Measurements from ENCODE around the gene KIZ. TPM values are rescaled to one million over a fixed set of nuclear protein-coding genes. Genes with fewer than 3 reads are reported as not detected.

The KIZ gene
- total RNA-seq, 1 donor from 2014 or later, result 60.0 TPM

DNA sequence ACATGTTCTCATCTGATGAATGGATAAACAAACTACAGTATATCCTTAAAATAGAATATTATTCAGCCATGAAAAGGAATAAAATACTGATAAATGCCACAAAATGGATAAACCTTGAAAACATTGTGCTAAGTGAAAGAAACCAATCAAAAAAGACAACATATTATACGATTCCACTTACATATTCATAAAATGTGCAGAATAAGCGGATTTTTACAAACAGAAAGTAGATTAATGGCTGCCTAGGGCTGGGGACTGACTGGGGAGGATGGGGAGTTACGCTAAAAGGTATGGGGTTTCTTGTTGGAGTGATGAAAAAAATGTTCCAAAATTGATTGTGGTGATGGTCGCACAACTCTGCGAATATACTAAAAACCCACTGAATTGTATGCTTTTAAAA lies 29.4 kb downstream of the KIZ start:
- Mint-ChIP-seq H3K36me3 (no peaks in the 10 kb centered on the region), H3K27ac (no peak overlapping the region), H3K4me3 (no peak overlapping the region), H3K27me3 (ENCODE audit: insufficient read depth, low read depth) (no peaks in the 10 kb centered on the region), H3K9me3 (no peaks in the 10 kb centered on the region), H3K4me1 (no peaks in the 10 kb centered on the region)
- Histone ChIP-seq H3K36me3 (no peaks in the 10 kb centered on the region), H3K79me2 (ENCODE audit: low read depth) (no peaks in the 10 kb centered on the region), H3K4me3 (no peak overlapping the region), H3K4me1 (no peaks in the 10 kb centered on the region), H4K20me1 (ENCODE audit: low read depth) (no peaks in the 10 kb centered on the region), H3K9me3 (ENCODE audit: low read depth) (no peaks in the 10 kb centered on the region), H3F3A (ENCODE audit: low read depth) (no peaks in the 10 kb centered on the region), H3K27me3 (no peaks in the 10 kb centered on the region), H2AFZ (replicated peaks) (no peak overlapping the region), H3K9ac (no peak overlapping the region), H3K4me2 (no peak overlapping the region), H3K27ac (no peak overlapping the region)
- TF ChIP-seq EZH2phosphoT487 (IDR thresholded peaks at IDR 0.05) (no peak), EZH2 (IDR thresholded peaks at IDR 0.05) (no peak)
- TF ChIP-seq, protein P1, sequence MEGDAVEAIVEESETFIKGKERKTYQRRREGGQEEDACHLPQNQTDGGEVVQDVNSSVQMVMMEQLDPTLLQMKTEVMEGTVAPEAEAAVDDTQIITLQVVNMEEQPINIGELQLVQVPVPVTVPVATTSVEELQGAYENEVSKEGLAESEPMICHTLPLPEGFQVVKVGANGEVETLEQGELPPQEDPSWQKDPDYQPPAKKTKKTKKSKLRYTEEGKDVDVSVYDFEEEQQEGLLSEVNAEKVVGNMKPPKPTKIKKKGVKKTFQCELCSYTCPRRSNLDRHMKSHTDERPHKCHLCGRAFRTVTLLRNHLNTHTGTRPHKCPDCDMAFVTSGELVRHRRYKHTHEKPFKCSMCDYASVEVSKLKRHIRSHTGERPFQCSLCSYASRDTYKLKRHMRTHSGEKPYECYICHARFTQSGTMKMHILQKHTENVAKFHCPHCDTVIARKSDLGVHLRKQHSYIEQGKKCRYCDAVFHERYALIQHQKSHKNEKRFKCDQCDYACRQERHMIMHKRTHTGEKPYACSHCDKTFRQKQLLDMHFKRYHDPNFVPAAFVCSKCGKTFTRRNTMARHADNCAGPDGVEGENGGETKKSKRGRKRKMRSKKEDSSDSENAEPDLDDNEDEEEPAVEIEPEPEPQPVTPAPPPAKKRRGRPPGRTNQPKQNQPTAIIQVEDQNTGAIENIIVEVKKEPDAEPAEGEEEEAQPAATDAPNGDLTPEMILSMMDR (IDR thresholded peaks at IDR 0.05), result no peak
- DNase-seq (ENCODE audit: low spot score), result no peak

DNA sequence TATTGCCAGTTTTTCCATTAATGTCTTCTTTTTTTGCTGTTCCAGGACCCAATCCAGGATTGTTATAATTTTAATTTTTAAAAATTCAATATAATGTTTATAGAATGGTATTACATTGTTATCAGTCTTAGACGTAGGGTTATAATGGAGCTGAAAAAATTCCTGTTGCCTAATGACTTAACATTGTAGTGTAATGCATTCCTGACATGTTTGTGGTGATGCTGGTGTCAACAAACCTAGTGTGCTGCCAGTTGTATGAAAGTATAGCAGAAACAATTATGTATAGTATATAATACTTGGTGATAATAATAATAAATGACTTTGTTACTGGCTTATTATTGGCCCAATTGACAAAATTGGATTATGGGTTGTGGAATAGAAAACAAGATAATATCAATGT lies 30.4 kb downstream of the KIZ start:
- Mint-ChIP-seq H3K4me3 (no peak overlapping the region), H3K27me3 (ENCODE audit: insufficient read depth, low read depth) (no peaks in the 10 kb centered on the region), H3K9me3 (no peaks in the 10 kb centered on the region), H3K36me3 (no peaks in the 10 kb centered on the region), H3K27ac (no peak overlapping the region), H3K4me1 (no peaks in the 10 kb centered on the region)
- Histone ChIP-seq H3K9me3 (ENCODE audit: low read depth) (no peaks in the 10 kb centered on the region), H3K36me3 (no peaks in the 10 kb centered on the region), H4K20me1 (ENCODE audit: low read depth) (no peaks in the 10 kb centered on the region), H3K27ac (no peak overlapping the region), H3K9ac (no peak overlapping the region), H3K4me1 (no peaks in the 10 kb centered on the region), H3K79me2 (ENCODE audit: low read depth) (no peaks in the 10 kb centered on the region), H2AFZ (replicated peaks) (no peak overlapping the region), H3K4me3 (no peak overlapping the region), H3K4me2 (no peak overlapping the region), H3F3A (ENCODE audit: low read depth) (no peaks in the 10 kb centered on the region), H3K27me3 (no peaks in the 10 kb centered on the region)
- DNase-seq (ENCODE audit: low spot score), result no peak
- TF ChIP-seq EZH2 (IDR thresholded peaks at IDR 0.05) (no peak), EZH2phosphoT487 (IDR thresholded peaks at IDR 0.05) (no peak)
- TF ChIP-seq, protein P1 (IDR thresholded peaks at IDR 0.05), result no peak

DNA sequence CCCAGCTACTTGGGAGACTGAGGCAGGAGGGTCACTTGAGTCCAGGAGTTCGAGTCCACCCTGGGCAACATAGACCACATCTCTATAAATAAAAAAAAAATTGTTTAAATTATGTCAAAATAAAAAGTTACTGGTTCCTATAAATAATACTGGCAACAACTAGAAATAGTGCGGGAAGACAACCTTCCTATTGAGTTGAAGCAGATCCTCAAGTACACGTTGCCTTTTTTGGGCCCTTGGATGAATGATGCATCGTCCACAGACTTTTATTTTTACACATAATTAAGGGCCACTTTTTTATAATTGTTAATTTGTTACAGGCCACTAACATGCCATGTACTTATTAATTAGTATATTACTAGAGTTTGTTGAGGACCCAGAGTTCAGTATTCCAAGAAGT lies 31.1 kb downstream of the KIZ start:
- no peaks in the 10 kb centered on the region for H3K79me2 ChIP-seq (ENCODE audit: low read depth)
- H3K27me3 ChIP-seq, result no peaks in the 10 kb centered on the region
- no peak overlapping the region for H3K4me3 Mint-ChIP-seq
- no peak overlapping the region for H3K27ac Mint-ChIP-seq
- no peaks in the 10 kb centered on the region for H3K4me1 Mint-ChIP-seq
- no peak overlapping the region for H3K4me3 ChIP-seq
- H3K9ac ChIP-seq, result no peak overlapping the region
- no peaks in the 10 kb centered on the region for H3K9me3 Mint-ChIP-seq
- no peaks in the 10 kb centered on the region for H3K9me3 ChIP-seq (ENCODE audit: low read depth)
- H3F3A ChIP-seq (ENCODE audit: low read depth), result peaks cover 2% of the 10 kb centered on the region
- no peaks in the 10 kb centered on the region for H3K36me3 Mint-ChIP-seq
- no peak for TF ChIP-seq EZH2 (IDR thresholded peaks at IDR 0.05)
- TF ChIP-seq, protein P1 (IDR thresholded peaks at IDR 0.05), result no peak
- TF ChIP-seq EZH2phosphoT487 (IDR thresholded peaks at IDR 0.05), result no peak
- no peak for DNase-seq (ENCODE audit: low spot score)
- H4K20me1 ChIP-seq (ENCODE audit: low read depth), result no peaks in the 10 kb centered on the region
- no peak overlapping the region for H3K4me2 ChIP-seq
- H3K27me3 Mint-ChIP-seq (ENCODE audit: insufficient read depth, low read depth), result no peaks in the 10 kb centered on the region
- no peak overlapping the region for H2AFZ ChIP-seq (replicated peaks)
- no peaks in the 10 kb centered on the region for H3K4me1 ChIP-seq
- no peaks in the 10 kb centered on the region for H3K36me3 ChIP-seq
- no peak overlapping the region for H3K27ac ChIP-seq
